ENCODE data around the gene NR4A1.

Gene NR4A1

GRCh38 chr12:52018433-52019112 lies 32.7 kb upstream of the NR4A1 start:
- DNase-seq (ENCODE audit: low read depth) = no peak

- DNase-seq (ENCODE audit: low read depth) = no peak
These were observed 32.0 kb upstream of the NR4A1 start for GRCh38 chr12:52019113-52019770.

- DNase-seq (ENCODE audit: low read depth) = no peak
These were observed 30.5 kb upstream of the NR4A1 start for GRCh38 chr12:52020539-52021336.

- DNase-seq (ENCODE audit: low read depth) = no peak
These were observed 28.4 kb upstream of the NR4A1 start for GRCh38 chr12:52022841-52023181.

- peak; percentile 87 for DNase-seq (ENCODE audit: low read depth)
These were observed 27.9 kb upstream of the NR4A1 start for GRCh38 chr12:52023182-52023975.

GRCh38 chr12:52023976-52024688 lies 27.1 kb upstream of the NR4A1 start:
- no peak for DNase-seq (ENCODE audit: low read depth)

- no peak for DNase-seq (ENCODE audit: low read depth)
These were observed 26.4 kb upstream of the NR4A1 start for GRCh38 chr12:52024845-52025230.

- no peak for DNase-seq (ENCODE audit: low read depth)
These were observed 25.0 kb upstream of the NR4A1 start for GRCh38 chr12:52026263-52026662.

GRCh38 chr12:52027085-52027843 lies 24.0 kb upstream of the NR4A1 start:
- DNase-seq (ENCODE audit: low read depth) = no peak

- no peak for DNase-seq (ENCODE audit: low read depth)
These were observed 21.6 kb upstream of the NR4A1 start for GRCh38 chr12:52029685-52030084.

- DNase-seq (ENCODE audit: low read depth) = no peak
These were observed 18.8 kb upstream of the NR4A1 start for GRCh38 chr12:52032446-52032803.

GRCh38 chr12:52032804-52033445 lies 18.3 kb upstream of the NR4A1 start:
- peak; percentile 79 for DNase-seq (ENCODE audit: low read depth)

GRCh38 chr12:52033446-52034140 lies 17.6 kb upstream of the NR4A1 start:
- no peak for DNase-seq (ENCODE audit: low read depth)

GRCh38 chr12:52035190-52035589 lies 16.1 kb upstream of the NR4A1 start:
- no peak for DNase-seq (ENCODE audit: low read depth)

- DNase-seq (ENCODE audit: low read depth) = no peak
These were observed 15.3 kb upstream of the NR4A1 start for GRCh38 chr12:52035926-52036325.

GRCh38 chr12:52036587-52037171 lies 14.6 kb upstream of the NR4A1 start:
- DNase-seq (ENCODE audit: low read depth) = peak; percentile 74

GRCh38 chr12:52037248-52037861 lies 13.9 kb upstream of the NR4A1 start:
- no peak for DNase-seq (ENCODE audit: low read depth)

- no peak for DNase-seq (ENCODE audit: low read depth)
These were observed 12.8 kb upstream of the NR4A1 start for GRCh38 chr12:52038447-52038846.

- DNase-seq (ENCODE audit: low read depth) = no peak
These were observed 10.2 kb upstream of the NR4A1 start for GRCh38 chr12:52041035-52041434.

Data from stimulated activated CD8-positive, alpha-beta memory T cell treated with anti-CD3 and anti-CD28 coated beads, Interleukin-15, amount 100 ng/mL, for 1 hour (primary cell).